CD14-positive monocyte (primary cell): ENCODE data around the gene NHLRC3. TPM values are rescaled to one million over a fixed set of nuclear protein-coding genes. Genes with fewer than 3 reads are reported as not detected.

Experiments used
- DNase-seq, 3 donors: peaks; one replicate each; pipeline ENCODE4 v3.0.0-alpha.2; 2011 to 2022
- H2AFZ ChIP-seq: 2 replicates; pipeline ENCODE4 v1.6.0; 2012; ENCODE audit warnings: mild to moderate bottlenecking, low read depth, low read length, inconsistent platforms; ENCODE audit not compliant: insufficient read depth, poor library complexity, severe bottlenecking
- H3K27ac ChIP-seq, 2 donors: 1 replicate in 1 of 2; 2 replicates in 1 of 2; pipeline ENCODE4 v1.5.1; 2012 to 2013; ENCODE audit warnings: low read length in 2 of 2, control low read depth in 1 of 2, inconsistent platforms in 1 of 2, low read depth in 1 of 2, mild to moderate bottlenecking in 1 of 2
- H3K27me3 ChIP-seq, 2 donors: one replicate each; pipeline versions ENCODE4 v1.6.0 to v1.6.1; 2011 to 2013; ENCODE audit warnings: low read length in 2 of 2; ENCODE audit not compliant: control insufficient read depth in 2 of 2, insufficient read depth in 2 of 2
- H3K36me3 ChIP-seq, 2 donors: replicated peaks in 1 of 2; 1 replicate in 1 of 2; 2 replicates in 1 of 2; pipeline versions ENCODE4 v1.5.1 to v1.6.1; 2012 to 2013; ENCODE audit warnings: low read length in 2 of 2, control low read depth in 1 of 2, inconsistent platforms in 1 of 2, mild to moderate bottlenecking in 1 of 2; ENCODE audit not compliant: insufficient read depth in 2 of 2, control insufficient read depth in 1 of 2
- H3K4me1 ChIP-seq, 2 donors: 1 replicate in 1 of 2; 2 replicates in 1 of 2; pipeline versions ENCODE4 v1.5.1 to v1.6.1; 2012 to 2013; ENCODE audit warnings: low read length in 2 of 2, control low read depth in 1 of 2, inconsistent platforms in 1 of 2, mild to moderate bottlenecking in 1 of 2, moderate library complexity in 1 of 2; ENCODE audit not compliant: insufficient read depth in 2 of 2, control insufficient read depth in 1 of 2
- H3K4me2 ChIP-seq: replicated peaks from 2 replicates; pipeline ENCODE3; 2012; ENCODE audit warnings: low read length, moderate library complexity, mild to moderate bottlenecking; ENCODE audit not compliant: poor library complexity, severe bottlenecking; ENCODE audit errors: extremely low read depth
- H3K4me3 ChIP-seq, 3 experiments: fragments of 200-600 bp in 1 of 3; sonication (generic) in 1 of 3; replicated peaks in 1 of 3; 1 replicate in 2 of 3; 2 replicates in 1 of 3; pipeline ENCODE4 v1.5.1; 2011 to 2013; ENCODE audit warnings: low read length in 3 of 3, mild to moderate bottlenecking in 3 of 3, control low read depth in 2 of 3, low read depth in 2 of 3, inconsistent platforms in 1 of 3, moderate library complexity in 1 of 3
- H3K79me2 ChIP-seq: 2 replicates; pipeline ENCODE4 v1.6.0; 2012; ENCODE audit warnings: mild to moderate bottlenecking, control low read depth, inconsistent platforms, low read length, moderate library complexity; ENCODE audit not compliant: insufficient read depth
- H3K9ac ChIP-seq: 2 replicates; pipeline ENCODE4 v1.6.0; 2017; ENCODE audit warnings: low read length, mild to moderate bottlenecking; ENCODE audit not compliant: insufficient read depth, poor library complexity, severe bottlenecking
- H3K9me3 ChIP-seq, 2 donors: replicated peaks in 1 of 2; 1 replicate in 1 of 2; 2 replicates in 1 of 2; pipeline versions ENCODE4 v1.5.1 to v1.6.1; 2012 to 2013; ENCODE audit warnings: low read length in 2 of 2, control low read depth in 1 of 2; ENCODE audit not compliant: control insufficient read depth in 1 of 2, insufficient read depth in 1 of 2
- H4K20me1 ChIP-seq: 2 replicates; pipeline ENCODE4 v1.6.0; 2012; ENCODE audit warnings: mild to moderate bottlenecking, low read length, control low read depth, moderate library complexity; ENCODE audit not compliant: insufficient read depth
- H3K27ac Mint-ChIP-seq, 7 donors: one replicate each; pipeline ENCODE4 v1.8.0; 2020; ENCODE audit warnings: mild to moderate bottlenecking in 7 of 7, mixed read lengths in 7 of 7, moderate library complexity in 6 of 7, inconsistent platforms in 2 of 7
- H3K27me3 Mint-ChIP-seq, 3 donors: one replicate each; pipeline ENCODE4 v1.8.0; 2021 to 2022; ENCODE audit warnings: low read depth in 3 of 3, mild to moderate bottlenecking in 3 of 3, mixed read lengths in 3 of 3, moderate library complexity in 3 of 3, inconsistent platforms in 1 of 3
- H3K36me3 Mint-ChIP-seq, 2 donors: one replicate each; pipeline ENCODE4 v1.8.0; 2020; ENCODE audit warnings: mixed read lengths in 2 of 2, inconsistent platforms in 1 of 2, mild to moderate bottlenecking in 1 of 2
- H3K4me1 Mint-ChIP-seq: one replicate; pipeline ENCODE4 v1.8.0; 2020; ENCODE audit warnings: mild to moderate bottlenecking, mixed read lengths
- H3K4me3 Mint-ChIP-seq, 2 donors: one replicate each; pipeline ENCODE4 v1.8.0; 2020; ENCODE audit warnings: mild to moderate bottlenecking in 2 of 2, mixed read lengths in 2 of 2, moderate library complexity in 1 of 2
- H3K9me3 Mint-ChIP-seq, 7 donors: one replicate each; pipeline ENCODE4 v1.8.0; 2020 to 2022; ENCODE audit warnings: mixed read lengths in 7 of 7, mild to moderate bottlenecking in 6 of 7, moderate library complexity in 6 of 7, inconsistent platforms in 2 of 7
- CTCF ChIP-seq: fragments of 200-600 bp; IDR thresholded peaks from one replicate; pipeline ENCODE4 v1.8.0; 2022; ENCODE audit warnings: antibody characterized with exemption, mild to moderate bottlenecking
- WGBS: methylation state at CpG from one replicate; pipeline ENCODE4 v1.1.5; 2013; ENCODE audit warnings: missing lambda C conversion rate; ENCODE audit not compliant: insufficient coverage; 5-methylcytosine and 5-hydroxymethylcytosine counted together
- intact Hi-C, 2 donors: fragments of 100-400 bp; cut with micrococcal nuclease; formaldehyde crosslinking; loops; one replicate each; pipeline versions ENCODE4 v1.15.0 to v1.15.1; 2023
- polyA plus RNA-seq, 3 donors: library from polyadenylated mRNA; depleted of rRNA in 1 of 3; unstranded in 2 of 3; stranded (reverse) in 1 of 3; fragments of 300-500 nt in 2 of 3; fragments of >200 nt in 1 of 3; fragmentation: Illumina TruSeq in 2 of 3; gene quantifications; 1 replicate in 2 of 3; 2 replicates in 1 of 3; pipeline ENCODE4 v1.2.3, GENCODE V29; 2012 to 2021

NHLRC3 gene
- polyA plus RNA-seq, 3 donors, result 12.8 to 17.7 (median 13.0) TPM

- no peak overlapping the region for H2AFZ ChIP-seq
- no CpG with 5 or more reads among the region's 2 CpGs for WGBS
- Mint-ChIP-seq H3K36me3 (peaks cover 52 to 65% of the 10 kb centered on the region in 2 donors), H3K4me1 (peaks cover 4% of the 10 kb centered on the region), H3K9me3 (no peaks in the 10 kb centered on the region), H3K4me3 (no peak overlapping the region), H3K27me3 (peaks cover 0 to 2% (median 0%) of the 10 kb centered on the region in 3 donors), H3K27ac (peak overlapping the region in 1 of 7 donors; percentile 61)
- H3K9me3 ChIP-seq, result no peaks in the 10 kb centered on the region
- no peak overlapping the region for H3K9ac ChIP-seq
- peak overlapping the region in 1 of 2 donors; percentile 23 for H3K27ac ChIP-seq
- H3K4me2 ChIP-seq, result no peak overlapping the region
- peaks cover 17% of the 10 kb centered on the region for H3K79me2 ChIP-seq
- no peak overlapping the region for H3K4me3 ChIP-seq
- H4K20me1 ChIP-seq, result no peaks in the 10 kb centered on the region
- intact Hi-C loops, result no loop called here
- H3K36me3 ChIP-seq, result peaks cover 50 to 85% of the 10 kb centered on the region in 2 donors
- no peak for TF ChIP-seq CTCF
- DNase-seq, result no peak
- H3K27me3 ChIP-seq, result no peaks in the 10 kb centered on the region
- H3K4me1 ChIP-seq, result no peaks in the 10 kb centered on the region
These were observed 9.3 kb downstream of the NHLRC3 start for GRCh38 chr13:39047560-39047959.

DNA sequence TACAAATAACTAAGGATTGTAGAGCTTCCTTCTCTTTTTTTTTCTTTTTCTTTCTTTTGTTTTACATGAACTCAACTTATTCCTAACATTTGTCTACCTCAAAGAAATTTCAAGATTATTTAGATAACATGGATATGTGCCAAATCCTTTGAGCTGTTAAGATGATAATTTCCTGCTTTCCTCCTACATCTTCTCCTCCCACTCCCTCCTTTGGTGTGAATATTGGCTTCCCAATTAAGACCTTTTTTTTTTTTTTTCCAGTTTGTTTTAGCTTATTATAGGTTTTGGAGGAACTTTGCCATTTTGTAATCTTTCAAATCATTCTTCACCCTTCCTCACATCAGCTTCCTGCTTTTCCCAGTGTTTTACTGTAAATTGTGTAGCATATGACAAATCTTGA, 10.6 kb downstream of the NHLRC3 start:
- peaks cover 11% of the 10 kb centered on the region for H3K79me2 ChIP-seq
- H3K27ac ChIP-seq, result no peak overlapping the region
- H3K4me3 ChIP-seq, result no peak overlapping the region
- Mint-ChIP-seq H3K36me3 (peaks cover 56 to 67% of the 10 kb centered on the region in 2 donors), H3K9me3 (no peaks in the 10 kb centered on the region), H3K4me1 (peaks cover 2% of the 10 kb centered on the region), H3K27me3 (no peaks in the 10 kb centered on the region), H3K4me3 (no peak overlapping the region), H3K27ac (peak overlapping the region in 1 of 7 donors; percentile 19)
- H3K4me1 ChIP-seq, result no peaks in the 10 kb centered on the region
- H3K36me3 ChIP-seq, result peaks cover 58 to 92% of the 10 kb centered on the region in 2 donors
- H2AFZ ChIP-seq, result no peak overlapping the region
- intact Hi-C loops, result no loop called here
- no peak for TF ChIP-seq CTCF
- no peaks in the 10 kb centered on the region for H3K9me3 ChIP-seq
- no peaks in the 10 kb centered on the region for H4K20me1 ChIP-seq
- no peak overlapping the region for H3K4me2 ChIP-seq
- no peaks in the 10 kb centered on the region for H3K27me3 ChIP-seq
- no peak for DNase-seq
- H3K9ac ChIP-seq, result no peak overlapping the region
